Measurements from ENCODE around the gene SPEG. TPM values are rescaled to one million over a fixed set of nuclear protein-coding genes. Genes with fewer than 3 reads are reported as not detected.

The SPEG gene
- total RNA-seq, 2 experiments from 2014 or later = 0.46 TPM; not detected in 1

DNA sequence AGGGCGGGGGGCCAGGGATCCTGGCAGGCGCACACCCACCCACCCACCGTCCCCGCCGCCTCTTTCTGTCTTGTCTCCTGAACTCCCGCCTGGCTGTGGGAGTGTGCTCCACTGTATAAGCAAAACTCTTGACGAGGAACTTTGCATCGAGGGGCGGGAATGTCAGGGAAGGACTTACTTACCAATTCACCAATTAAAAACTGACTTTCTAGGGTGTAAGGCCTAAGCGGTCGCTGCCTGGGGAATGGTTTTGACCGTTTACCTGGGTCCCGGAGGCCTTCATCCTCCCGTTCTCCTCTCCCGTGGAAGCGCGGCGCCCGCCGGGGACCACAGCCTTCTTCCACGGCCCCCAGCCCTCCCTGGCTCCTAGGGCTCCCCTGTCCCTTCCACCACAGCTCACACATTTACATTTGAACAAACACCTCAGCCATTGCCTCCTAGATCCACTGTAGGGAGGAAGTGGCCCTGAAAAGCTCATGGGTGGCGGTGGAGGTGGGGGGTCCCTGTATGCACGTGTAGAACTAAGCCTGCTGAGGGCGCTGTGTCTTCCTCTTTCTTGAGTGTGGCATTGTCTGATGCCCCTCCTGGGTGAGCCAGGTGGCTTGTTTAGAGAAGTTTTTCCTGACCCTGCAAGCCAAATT, 88.5 kb downstream of the SPEG start:
- Histone ChIP-seq H2AFZ (ENCODE audit: low read length) (no peak overlapping the region), H3K27ac (ENCODE audit: low read depth, low read length, poor library complexity, severe bottlenecking) (no peak overlapping the region), H4K20me1 (ENCODE audit: insufficient read depth, low read length) (no peaks in the 10 kb centered on the region), H3K36me3 (ENCODE audit: insufficient read depth, low read length) (no peaks in the 10 kb centered on the region), H3K9me2 (ENCODE audit: insufficient read depth, low read length) (no peaks in the 10 kb centered on the region), H3K4me2 (ENCODE audit: low read length) (no peak overlapping the region), H3K9me3 (ENCODE audit: low read length) (no peaks in the 10 kb centered on the region), H3K4me1 (ENCODE audit: insufficient read depth, low read length, poor library complexity, severe bottlenecking) (no peaks in the 10 kb centered on the region), H3K4me3 (ENCODE audit: low read depth, low read length, poor library complexity, severe bottlenecking) (no peak overlapping the region), H3K79me2 (ENCODE audit: insufficient read depth, low read depth, low read length) (no peaks in the 10 kb centered on the region)
- no TSS peak for BruUV-seq (replicated peaks)
- TF ChIP-seq EZH2phosphoT487 (IDR thresholded peaks at IDR 0.05; ENCODE audit: borderline replicate concordance, low read depth, low read length) = no peak
- TF ChIP-seq CTCF (conservative IDR thresholded peaks at IDR 0.05; ENCODE audit: low read length) = peak; percentile 53; the same call in 1 of the 2 replicates
- intact Hi-C loops (cut with micrococcal nuclease; ENCODE audit: unreplicated experiment) = no loop called here
- ChIA-PET POLR2A (interaction anchor here (0.6 kb wide), 1 partner anchor 60 kb away, joined by 3 read pairs; no protein-coding TSS in a partner anchor), CTCF (ENCODE audit: unreplicated experiment) (interaction anchor here (0.6 kb wide), 1 partner anchor 28 kb away, joined by 4 read pairs; no protein-coding TSS in a partner anchor)
- no peak for DNase-seq (ENCODE audit: low spot score)

DNA sequence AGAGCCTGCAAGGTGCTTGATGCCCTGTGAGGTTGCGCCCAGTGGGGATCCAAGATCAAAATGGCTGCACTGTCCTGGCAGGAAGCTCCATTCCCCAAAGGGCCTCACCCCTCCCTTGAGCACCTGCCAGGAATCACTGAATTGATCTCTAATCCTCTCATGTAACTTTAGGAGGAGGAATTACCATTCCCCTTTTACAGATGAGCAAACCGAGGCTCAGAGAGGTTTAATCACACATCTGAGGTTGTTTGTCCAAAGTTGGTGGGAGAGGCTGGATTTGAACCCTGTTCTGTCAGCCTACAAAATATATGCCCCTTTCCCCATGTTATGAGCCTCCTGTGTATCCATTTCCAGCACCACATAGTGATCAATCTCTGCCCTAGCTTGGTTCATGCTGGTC, 90.2 kb downstream of the SPEG start:
- Histone ChIP-seq H3K79me2 (ENCODE audit: insufficient read depth, low read depth, low read length) (no peaks in the 10 kb centered on the region), H3K9me2 (ENCODE audit: insufficient read depth, low read length) (no peaks in the 10 kb centered on the region), H4K20me1 (ENCODE audit: insufficient read depth, low read length) (no peaks in the 10 kb centered on the region), H3K36me3 (ENCODE audit: insufficient read depth, low read length) (no peaks in the 10 kb centered on the region), H3K4me2 (ENCODE audit: low read length) (no peak overlapping the region), H3K4me3 (ENCODE audit: low read depth, low read length, poor library complexity, severe bottlenecking) (no peak overlapping the region), H3K27ac (ENCODE audit: low read depth, low read length, poor library complexity, severe bottlenecking) (no peak overlapping the region), H3K4me1 (ENCODE audit: insufficient read depth, low read length, poor library complexity, severe bottlenecking) (no peaks in the 10 kb centered on the region), H2AFZ (ENCODE audit: low read length) (no peak overlapping the region), H3K9me3 (ENCODE audit: low read length) (no peaks in the 10 kb centered on the region)
- ChIA-PET CTCF (ENCODE audit: unreplicated experiment) (no interaction called here), POLR2A (interaction anchor here (0.6 to 1.0 kb wide), 2 partner anchors 50 to 53 kb away, joined by 3 to 4 read pairs; no protein-coding TSS in a partner anchor)
- intact Hi-C loops (cut with micrococcal nuclease; ENCODE audit: unreplicated experiment) = no loop called here
- DNase-seq (ENCODE audit: low spot score) = no peak
- no TSS peak for BruUV-seq (replicated peaks)
- no peak for TF ChIP-seq EZH2phosphoT487 (IDR thresholded peaks at IDR 0.05; ENCODE audit: borderline replicate concordance, low read depth, low read length)
- no peak for TF ChIP-seq CTCF (conservative IDR thresholded peaks at IDR 0.05; ENCODE audit: low read length)

GRCh38 chr2:219525533-219526232, 91.0 kb downstream of the SPEG start:
- TF ChIP-seq EZH2phosphoT487 (IDR thresholded peaks at IDR 0.05; ENCODE audit: borderline replicate concordance, low read depth, low read length) (no peak), CTCF (conservative IDR thresholded peaks at IDR 0.05; ENCODE audit: low read length) (no peak)
- no peaks in the 10 kb centered on the region for H3K36me3 ChIP-seq (ENCODE audit: insufficient read depth, low read length)
- H3K9me2 ChIP-seq (ENCODE audit: insufficient read depth, low read length) = no peaks in the 10 kb centered on the region
- intact Hi-C loops (cut with micrococcal nuclease; ENCODE audit: unreplicated experiment) = no loop called here
- ChIA-PET CTCF (ENCODE audit: unreplicated experiment) (no interaction called here), POLR2A (no interaction called here)
- H3K4me1 ChIP-seq (ENCODE audit: insufficient read depth, low read length, poor library complexity, severe bottlenecking) = no peaks in the 10 kb centered on the region
- no peaks in the 10 kb centered on the region for H3K9me3 ChIP-seq (ENCODE audit: low read length)
- no peak overlapping the region for H2AFZ ChIP-seq (ENCODE audit: low read length)
- H3K4me3 ChIP-seq (ENCODE audit: low read depth, low read length, poor library complexity, severe bottlenecking) = no peak overlapping the region
- no peaks in the 10 kb centered on the region for H4K20me1 ChIP-seq (ENCODE audit: insufficient read depth, low read length)
- H3K79me2 ChIP-seq (ENCODE audit: insufficient read depth, low read depth, low read length) = no peaks in the 10 kb centered on the region
- DNase-seq (ENCODE audit: low spot score) = no peak
- H3K4me2 ChIP-seq (ENCODE audit: low read length) = no peak overlapping the region
- H3K27ac ChIP-seq (ENCODE audit: low read depth, low read length, poor library complexity, severe bottlenecking) = no peak overlapping the region
- no TSS peak for BruUV-seq (replicated peaks)
